ENCODE results near the gene SRD5A2. TPM values are rescaled to one million over a fixed set of nuclear protein-coding genes. Genes with fewer than 3 reads are reported as not detected.

The SRD5A2 gene
- total RNA-seq, 2 donors from 2014 or later: 0.26 TPM; not detected in 1

DNA sequence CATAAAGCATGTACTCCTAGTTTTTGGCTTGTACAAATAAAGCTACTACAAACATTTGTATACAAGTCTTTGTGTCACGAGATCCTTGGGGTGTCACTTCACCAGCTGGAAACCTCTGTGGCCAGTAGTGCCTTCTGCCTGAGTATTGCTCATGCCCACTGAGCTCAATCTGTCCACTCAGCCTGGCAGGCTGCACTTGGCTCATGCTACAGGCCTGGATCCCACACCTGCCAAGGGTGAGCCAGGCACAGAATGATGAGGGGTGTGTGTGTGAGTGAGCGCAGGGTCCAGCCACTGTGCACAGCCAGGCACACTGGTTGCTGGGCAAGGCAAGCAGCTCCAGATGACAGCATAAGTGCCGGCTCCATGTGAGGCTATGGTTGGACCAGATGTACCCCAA lies 13.1 kb downstream of the SRD5A2 start:
- H3K36me3 ChIP-seq (replicated peaks in 1 of 2; ENCODE audit: insufficient read depth in 1 of 2, low read depth in 2 of 2): no peaks in the 10 kb centered on the region
- no peak for ATAC-seq
- no peaks in the 10 kb centered on the region for H3K4me1 ChIP-seq
- no peaks in the 10 kb centered on the region for H3K27me3 ChIP-seq
- no peak overlapping the region for H3K4me3 ChIP-seq
- no peak for DNase-seq
- WGBS, 2 donors: 75 to 77% methylated on average over 1 to 3 of the region's 3 CpGs
- peaks cover 0 to 11% (median 0%) of the 10 kb centered on the region in 3 donors for H3K9me3 ChIP-seq
- TF ChIP-seq POLR2A (IDR thresholded peaks at IDR 0.05): no peak
- TF ChIP-seq, protein P1, sequence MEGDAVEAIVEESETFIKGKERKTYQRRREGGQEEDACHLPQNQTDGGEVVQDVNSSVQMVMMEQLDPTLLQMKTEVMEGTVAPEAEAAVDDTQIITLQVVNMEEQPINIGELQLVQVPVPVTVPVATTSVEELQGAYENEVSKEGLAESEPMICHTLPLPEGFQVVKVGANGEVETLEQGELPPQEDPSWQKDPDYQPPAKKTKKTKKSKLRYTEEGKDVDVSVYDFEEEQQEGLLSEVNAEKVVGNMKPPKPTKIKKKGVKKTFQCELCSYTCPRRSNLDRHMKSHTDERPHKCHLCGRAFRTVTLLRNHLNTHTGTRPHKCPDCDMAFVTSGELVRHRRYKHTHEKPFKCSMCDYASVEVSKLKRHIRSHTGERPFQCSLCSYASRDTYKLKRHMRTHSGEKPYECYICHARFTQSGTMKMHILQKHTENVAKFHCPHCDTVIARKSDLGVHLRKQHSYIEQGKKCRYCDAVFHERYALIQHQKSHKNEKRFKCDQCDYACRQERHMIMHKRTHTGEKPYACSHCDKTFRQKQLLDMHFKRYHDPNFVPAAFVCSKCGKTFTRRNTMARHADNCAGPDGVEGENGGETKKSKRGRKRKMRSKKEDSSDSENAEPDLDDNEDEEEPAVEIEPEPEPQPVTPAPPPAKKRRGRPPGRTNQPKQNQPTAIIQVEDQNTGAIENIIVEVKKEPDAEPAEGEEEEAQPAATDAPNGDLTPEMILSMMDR (IDR thresholded peaks at IDR 0.05): no peak
- H3K27ac ChIP-seq: no peak overlapping the region
- intact Hi-C loops (cut with DNase I): no loop called here

DNA sequence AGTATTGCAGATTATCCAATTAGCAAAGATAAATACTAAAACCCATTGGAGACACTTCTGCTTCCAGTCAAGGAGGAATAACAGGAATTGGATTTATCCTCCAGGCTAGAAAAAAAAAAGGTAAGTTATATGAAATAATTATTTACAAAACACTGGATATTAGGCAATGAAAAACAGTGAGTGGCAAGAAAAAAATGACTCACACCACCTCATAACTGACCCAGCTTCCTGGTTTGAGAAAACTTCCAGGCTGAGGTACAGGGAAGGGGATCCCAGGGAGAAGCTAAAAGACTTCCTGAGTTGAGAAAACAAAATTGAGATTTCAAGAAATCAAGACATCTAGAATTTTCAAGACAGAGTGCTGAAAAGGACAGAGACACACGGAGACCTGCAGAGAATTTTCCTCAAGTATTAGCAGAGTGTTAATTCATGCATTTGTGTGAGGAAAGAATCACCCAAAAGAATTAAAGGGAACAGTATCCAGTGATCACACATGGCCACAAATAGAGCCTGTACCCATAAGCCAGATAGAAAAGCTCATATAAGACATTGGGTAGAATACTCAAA lies 17.4 kb downstream of the SRD5A2 start:
- Histone ChIP-seq H3K4me3 (no peak overlapping the region), H3K27ac (no peak overlapping the region), H3K4me1 (no peaks in the 10 kb centered on the region), H3K36me3 (replicated peaks in 1 of 2; ENCODE audit: insufficient read depth in 1 of 2, low read depth in 2 of 2) (no peaks in the 10 kb centered on the region), H3K9me3 (no peaks in the 10 kb centered on the region), H3K27me3 (no peaks in the 10 kb centered on the region)
- TF ChIP-seq POLR2A (IDR thresholded peaks at IDR 0.05): no peak
- TF ChIP-seq, protein P1 (IDR thresholded peaks at IDR 0.05): no peak
- DNase-seq: no peak
- ATAC-seq: no peak
- intact Hi-C loops (cut with DNase I): no loop called here
- 26 to 27% methylated on average over 1 of the region's 1 CpG for WGBS, 2 donors

DNA sequence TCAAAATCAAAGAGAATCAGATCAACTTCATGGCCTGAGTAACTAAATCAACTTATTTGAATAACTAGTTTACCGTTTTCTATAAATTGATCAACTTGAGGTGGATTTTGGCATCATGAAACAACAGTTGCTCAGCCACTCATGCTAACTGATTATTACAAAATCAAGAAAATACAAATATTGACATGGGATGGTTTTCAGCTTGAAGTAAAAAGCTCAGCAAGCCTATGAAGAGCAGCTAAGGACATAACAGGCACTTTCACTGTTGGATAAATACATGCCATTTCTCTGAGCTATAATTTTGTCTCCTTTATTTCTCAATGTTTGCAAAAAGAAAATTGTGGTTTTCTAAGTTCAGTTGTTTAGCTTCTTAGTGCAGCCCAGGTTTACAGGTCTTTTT lies 18.9 kb downstream of the SRD5A2 start:
- intact Hi-C loops (cut with DNase I): no loop called here
- no peaks in the 10 kb centered on the region for H3K27me3 ChIP-seq
- no peak for TF ChIP-seq POLR2A (IDR thresholded peaks at IDR 0.05)
- TF ChIP-seq, protein P1 (IDR thresholded peaks at IDR 0.05): no peak
- no peak for DNase-seq
- no peaks in the 10 kb centered on the region for H3K9me3 ChIP-seq
- no peak overlapping the region for H3K4me3 ChIP-seq
- H3K27ac ChIP-seq: no peak overlapping the region
- ATAC-seq: no peak
- WGBS, 2 donors: 0 to 35% methylated on average over 1 of the region's 1 CpG
- H3K36me3 ChIP-seq (replicated peaks in 1 of 2; ENCODE audit: insufficient read depth in 1 of 2, low read depth in 2 of 2): no peaks in the 10 kb centered on the region
- no peaks in the 10 kb centered on the region for H3K4me1 ChIP-seq

DNA sequence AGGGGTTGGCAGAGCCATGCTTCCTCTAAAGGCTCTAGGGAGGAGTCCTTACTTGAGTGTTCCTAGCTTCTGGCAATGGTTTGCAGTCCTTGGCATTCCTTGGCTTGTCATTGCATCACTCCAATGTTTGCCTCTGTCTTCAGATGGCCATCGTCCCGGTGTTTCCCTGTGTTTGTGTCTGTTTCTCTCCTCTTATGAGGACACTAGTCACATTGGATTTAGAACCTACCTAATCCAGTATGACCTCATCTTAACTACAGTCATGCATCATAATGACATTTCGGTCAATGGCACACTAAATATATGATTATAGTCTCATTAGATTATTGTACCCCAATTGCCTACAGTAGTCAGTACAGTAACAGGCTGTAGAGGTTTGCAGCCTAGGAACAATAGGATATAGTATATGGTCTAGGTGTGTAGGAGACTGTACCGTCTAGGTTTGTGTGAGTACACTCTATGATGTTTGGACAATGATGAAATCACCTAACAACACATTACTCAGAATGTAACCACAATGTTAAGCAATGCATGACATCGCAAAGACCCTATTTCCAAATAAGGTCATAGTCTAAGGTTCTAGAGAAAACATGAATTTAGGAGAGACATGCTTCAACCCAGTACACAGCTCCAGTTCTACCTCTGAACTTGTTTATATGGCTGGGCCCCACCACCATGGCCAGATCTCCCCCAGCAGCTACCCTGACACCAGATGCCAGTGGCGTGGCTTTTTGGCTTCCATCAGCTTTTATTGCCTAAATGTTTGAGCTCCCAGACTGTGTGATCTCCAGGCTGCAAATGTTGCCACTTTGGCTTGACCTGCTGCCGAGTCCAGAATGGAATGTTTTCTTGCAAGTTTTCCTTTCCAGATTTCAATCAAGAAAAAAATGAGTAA lies 22.1 kb downstream of the SRD5A2 start:
- 59 to 61% methylated on average over 7 of the region's 7 CpGs for WGBS, 2 donors
- no peaks in the 10 kb centered on the region for H3K27me3 ChIP-seq
- no peak for ATAC-seq
- intact Hi-C loops (cut with DNase I): no loop called here
- TF ChIP-seq, protein P1 (IDR thresholded peaks at IDR 0.05): no peak
- peaks cover 0 to 1% (median 0%) of the 10 kb centered on the region in 3 donors for H3K9me3 ChIP-seq
- H3K36me3 ChIP-seq (replicated peaks in 1 of 2; ENCODE audit: insufficient read depth in 1 of 2, low read depth in 2 of 2): no peaks in the 10 kb centered on the region
- no peak for DNase-seq
- H3K4me3 ChIP-seq: no peak overlapping the region
- H3K27ac ChIP-seq: no peak overlapping the region
- no peaks in the 10 kb centered on the region for H3K4me1 ChIP-seq
